HepG2 (cell line): Measurements from ENCODE around the gene BCL7A. TPM values are rescaled to one million over a fixed set of nuclear protein-coding genes. Genes with fewer than 3 reads are reported as not detected.

Experiments used
- ATAC-seq: fragments of 200-7000 bp; cut with Tn5 transposase; 3 replicates; pipeline ENCODE4 v1.9.1; 2020; ENCODE audit warnings: mild to moderate bottlenecking, moderate library complexity
- BruUV-seq: library from RNA; stranded (reverse); fragments of 400-500 nt; replicated peaks from 2 replicates; lab custom pipeline; 2021; lab: Mats Ljungman, UMichigan
- CTCF ChIA-PET: fragments of 300-600 bp; formaldehyde crosslinking; extraction: SDS; loops from one replicate; lab custom pipeline; 2021; ENCODE audit warnings: low total read pairs, inconsistent platforms, low intra/inter-chr PET ratio; lab: Yijun Ruan, JAX
- POLR2A ChIA-PET: fragments of 350-600 bp; sonication (Branson Sonifier 250); formaldehyde crosslinking; loops from one replicate; lab custom pipeline; 2020; ENCODE audit warnings: antibody characterized with exemption, inconsistent platforms; lab: Yijun Ruan, JAX
- DNase-seq: peaks from one replicate; pipeline ENCODE4 v3.0.0-alpha.2; 2015; ENCODE audit warnings: low spot score
- FAIRE-seq: peaks from 3 replicates; lab custom pipeline; 2011; peaks lifted over from hg19 to GRCh38; lab: Jason Lieb, UNC
- H2AFZ ChIP-seq: one replicate; pipeline ENCODE4 v1.6.1; 2011; ENCODE audit warnings: low read length, inconsistent platforms
- H3K27ac ChIP-seq: fragments of 300-600 bp; 3 replicates; pipeline ENCODE4 v1.8.0; 2011; ENCODE audit warnings: mixed run types, mild to moderate bottlenecking, mixed read lengths, low read length, inconsistent platforms; ENCODE audit not compliant: insufficient read depth; ENCODE audit errors: extremely low read length
- H3K27me3 ChIP-seq, 2 experiments: fragments of 200-600 bp in 1 of 2; 2 replicates in 1 of 2; 3 replicates in 1 of 2; pipeline versions ENCODE4 v1.6.0 to v1.8.0; 2011; ENCODE audit warnings: low read length in 2 of 2, mild to moderate bottlenecking in 2 of 2, moderate library complexity in 2 of 2, inconsistent platforms in 1 of 2; ENCODE audit not compliant: insufficient read depth in 2 of 2, control insufficient read depth in 1 of 2
- H3K36me3 ChIP-seq, 2 experiments: fragments of 200-600 bp in 1 of 2; replicated peaks in 1 of 2; 2 replicates in 1 of 2; 3 replicates in 1 of 2; pipeline versions ENCODE4 v1.5.1 to v1.8.0; 2011; ENCODE audit warnings: low read length in 2 of 2, inconsistent platforms in 1 of 2; ENCODE audit not compliant: insufficient read depth in 2 of 2, control insufficient read depth in 1 of 2
- H3K4me1 ChIP-seq: 2 replicates; pipeline ENCODE4 v1.5.1; 2012; ENCODE audit warnings: low read length, inconsistent platforms; ENCODE audit not compliant: insufficient read depth
- H3K4me2 ChIP-seq: 2 replicates; pipeline ENCODE4 v1.6.0; 2011; ENCODE audit warnings: low read depth, low read length, inconsistent platforms
- H3K4me3 ChIP-seq, 3 experiments: fragments of 200-600 bp in 1 of 3; sonication (generic), shearing (Covaris generic) in 1 of 3; replicated peaks in 1 of 3; 2 replicates each; pipeline ENCODE4 v1.5.1; 2011 to 2016; ENCODE audit warnings: low read length in 3 of 3, inconsistent platforms in 2 of 3, low read depth in 2 of 3, mild to moderate bottlenecking in 2 of 3, control low read depth in 1 of 3, mixed read lengths in 1 of 3; ENCODE audit not compliant: insufficient read depth in 1 of 3
- H3K79me2 ChIP-seq: one replicate; pipeline ENCODE4 v1.6.1; 2011; ENCODE audit warnings: low read length, inconsistent platforms; ENCODE audit not compliant: insufficient read depth
- H3K9ac ChIP-seq: 2 replicates; pipeline ENCODE4 v1.6.0; 2011; ENCODE audit warnings: mild to moderate bottlenecking, low read depth, low read length, inconsistent platforms; ENCODE audit not compliant: insufficient read depth
- H3K9me3 ChIP-seq: 2 replicates; pipeline ENCODE4 v1.5.1; 2012; ENCODE audit warnings: mild to moderate bottlenecking, low read length
- H4K20me1 ChIP-seq: 2 replicates; pipeline ENCODE4 v1.6.0; 2011; ENCODE audit warnings: inconsistent platforms, mild to moderate bottlenecking, low read length, moderate library complexity; ENCODE audit not compliant: insufficient read depth
- ATM ChIP-seq: fragments of 450-650 bp; IDR thresholded peaks from 2 replicates; pipeline ENCODE4 v1.7.1; 2017; ENCODE audit warnings: mild to moderate bottlenecking, borderline replicate concordance
- ATRX ChIP-seq: sonication (generic); formaldehyde crosslinking; IDR thresholded peaks from 2 replicates; pipeline ENCODE4 v1.4.0; 2020; ENCODE audit warnings: missing genetic modification reagents, borderline replicate concordance
- KAT8 ChIP-seq: IDR thresholded peaks from 2 replicates; pipeline ENCODE4 v1.6.1; 2016; ENCODE audit warnings: missing genetic modification reagents, missing compliant biosample characterization
- KMT2A ChIP-seq: sonication (generic); formaldehyde crosslinking; IDR thresholded peaks from 2 replicates; pipeline ENCODE4 v1.4.0; 2020; ENCODE audit warnings: missing genetic modification reagents
- MATR3 ChIP-seq: sonication (generic); formaldehyde crosslinking; IDR thresholded peaks from 2 replicates; pipeline ENCODE4 v1.4.0; 2020; ENCODE audit warnings: missing genetic modification reagents
- RARA ChIP-seq: IDR thresholded peaks from 2 replicates; pipeline ENCODE4 v1.6.1; 2016; ENCODE audit warnings: missing genetic modification reagents, missing compliant biosample characterization
- RARG ChIP-seq: sonication (generic); formaldehyde crosslinking; IDR thresholded peaks from 2 replicates; pipeline ENCODE4 v1.4.0; 2020; ENCODE audit warnings: low read depth, mild to moderate bottlenecking, missing genetic modification reagents
- THAP9 ChIP-seq: sonication (generic); formaldehyde crosslinking; IDR thresholded peaks from 2 replicates; pipeline ENCODE4; 2020; ENCODE audit warnings: missing genetic modification reagents, mild to moderate bottlenecking, borderline replicate concordance
- ZNF10 ChIP-seq: sonication (generic); formaldehyde crosslinking; IDR thresholded peaks from 2 replicates; pipeline ENCODE4 v1.4.0; 2020; ENCODE audit warnings: mild to moderate bottlenecking, low read depth, missing genetic modification reagents, borderline replicate concordance
- ZNF367 ChIP-seq: sonication (generic); formaldehyde crosslinking; IDR thresholded peaks from 2 replicates; pipeline ENCODE4 v1.4.0; 2020; ENCODE audit warnings: missing genetic modification reagents, borderline replicate concordance
- ZNF709 ChIP-seq: sonication (generic); formaldehyde crosslinking; IDR thresholded peaks from 2 replicates; pipeline ENCODE4 v1.5.0; 2020; ENCODE audit warnings: mild to moderate bottlenecking, missing genetic modification reagents
- WGBS: methylation state at CpG from one replicate; pipeline ENCODE4 v1.1.6; 2017; ENCODE audit warnings: low lambda C conversion rate; 5-methylcytosine and 5-hydroxymethylcytosine counted together
- in situ Hi-C: cut with HindIII; loops from 2 replicates; pipeline ENCODE4 v1.10.0; 2017; ENCODE audit warnings: low pct_unique_long_range_greater_than_20kb; ENCODE audit not compliant: extremely low pct_ligation_motif_present
- intact Hi-C: fragments of 100-400 bp; cut with micrococcal nuclease; formaldehyde crosslinking; loops from one replicate; pipeline ENCODE4 v1.10.0; 2022; ENCODE audit not compliant: unreplicated experiment
- polyA plus RNA-seq, 8 experiments: library from polyadenylated mRNA; depleted of rRNA in 3 of 8; stranded (reverse) in 7 of 8; unstranded in 1 of 8; fragments of >200 nt; fragmentation: Illumina TruSeq in 4 of 8; extraction: Trizol in 4 of 8; gene quantifications; 2 replicates each; pipeline versions ENCODE4 v1.2.1 to v1.2.3, GENCODE V29; 2011 to 2016; ENCODE audit warnings: low read depth in 4 of 8, missing spikeins in 1 of 8, mixed read lengths in 1 of 8; ENCODE audit not compliant: insufficient read depth in 1 of 8
- total RNA-seq, 5 experiments: library from RNA; depleted of rRNA; stranded (reverse); fragments of >200 nt; fragmentation: Illumina TruSeq; extraction: Trizol; gene quantifications; 2 replicates each; pipeline ENCODE4 v1.2.3, GENCODE V29; 2016; ENCODE audit warnings: low read depth in 1 of 5

The BCL7A gene
- total and polyA plus RNA-seq, 2 of the 13 experiments (the other 11 are each of a cell fraction or from before 2014, with no cell fraction given): 4.1 to 6.2 TPM

GRCh38 chr12:122090759-122091515, 69.3 kb downstream of the BCL7A start:
- Histone ChIP-seq H3K9me3 (no peaks in the 10 kb centered on the region), H3K36me3 (peaks cover 6 to 22% of the 10 kb centered on the region in 2 experiments; a peak in 3 of 5 replicates), H3K4me1 (peaks cover 26% of the 10 kb centered on the region), H3K27me3 (no peaks in the 10 kb centered on the region), H2AFZ (no peak overlapping the region), H3K27ac (no peak overlapping the region), H3K9ac (no peak overlapping the region), H3K79me2 (peaks cover 33% of the 10 kb centered on the region), H4K20me1 (peaks cover 16% of the 10 kb centered on the region; the same call in 1 of the 2 replicates), H3K4me3 (no peak overlapping the region), H3K4me2 (no peak overlapping the region)
- CTCF ChIA-PET: no interaction called here
- in situ Hi-C loops (no loop called here), intact Hi-C loops (no loop called here)
- ATAC-seq (no peak), FAIRE-seq (no peak), DNase-seq (no peak)
- WGBS: 94% methylated on average over 7 of the region's 7 CpGs
- no TSS peak for BruUV-seq
- POLR2A ChIA-PET: no interaction called here
- TF ChIP-seq ZNF367 (no peak), ATRX (CRISPR knock-in tag) (no peak), ZNF10 (CRISPR knock-in tag) (no peak), ATM (no peak), KAT8 (CRISPR knock-in tag) (no peak), RARG (CRISPR knock-in tag) (no peak), ZNF709 (CRISPR knock-in tag) (no peak), MATR3 (CRISPR knock-in tag) (no peak), THAP9 (CRISPR knock-in tag) (no peak), KMT2A (no peak), RARA (no peak)
